Nephron progenitor cell (in vitro differentiated cells): ENCODE data around the gene MGAT5B.

ENCODE experiments used
- DNase-seq: peaks from one replicate; pipeline ENCODE4 v3.0.0; 2021
- H3K27ac Mint-ChIP-seq: 2 replicates; pipeline ENCODE4 v1.8.0; 2021; ENCODE audit warnings: mild to moderate bottlenecking, moderate library complexity, mixed read lengths
- H3K27me3 Mint-ChIP-seq: 2 replicates; pipeline ENCODE4 v1.8.0; 2021; ENCODE audit warnings: mild to moderate bottlenecking, low read depth, mixed read lengths; ENCODE audit not compliant: poor library complexity
- H3K36me3 Mint-ChIP-seq: 2 replicates; pipeline ENCODE4 v1.8.0; 2021; ENCODE audit warnings: low read depth, mixed read lengths
- H3K4me1 Mint-ChIP-seq: 2 replicates; pipeline ENCODE4 v1.8.0; 2021; ENCODE audit warnings: mixed read lengths
- H3K4me3 Mint-ChIP-seq: 2 replicates; pipeline ENCODE4 v1.8.0; 2021; ENCODE audit warnings: mild to moderate bottlenecking, moderate library complexity, mixed read lengths
- H3K9me3 Mint-ChIP-seq: 2 replicates; pipeline ENCODE4 v1.8.0; 2021; ENCODE audit warnings: mild to moderate bottlenecking, moderate library complexity, mixed read lengths
- TF ChIP-seq, protein P1 (sequence below): fragments of 200-600 bp; sonication (generic); IDR thresholded peaks from 2 replicates; pipeline ENCODE4 v1.5.0; 2021; ENCODE audit warnings: antibody characterized with exemption

Gene MGAT5B

DNA sequence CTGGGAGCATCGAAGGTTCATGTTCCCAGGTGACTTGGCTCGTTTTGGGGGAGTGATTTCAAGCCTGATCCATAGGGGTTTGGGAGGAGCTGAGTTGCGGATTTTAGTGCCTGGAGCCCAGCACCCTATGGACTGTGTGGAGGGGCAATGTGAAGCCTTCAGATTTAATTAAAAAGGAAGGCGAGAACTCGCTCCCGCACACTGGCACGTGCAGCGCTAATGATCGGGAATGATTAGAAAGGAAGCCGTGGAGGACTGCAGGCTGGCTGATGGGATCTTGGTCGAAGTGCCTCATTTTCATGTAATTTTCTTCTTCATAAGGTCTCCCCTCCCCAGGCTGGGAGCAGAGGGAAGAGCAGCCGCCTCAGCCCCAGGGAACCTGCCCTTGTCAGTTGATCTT lies 12.8 kb downstream of the MGAT5B start:
- TF ChIP-seq, protein P1, sequence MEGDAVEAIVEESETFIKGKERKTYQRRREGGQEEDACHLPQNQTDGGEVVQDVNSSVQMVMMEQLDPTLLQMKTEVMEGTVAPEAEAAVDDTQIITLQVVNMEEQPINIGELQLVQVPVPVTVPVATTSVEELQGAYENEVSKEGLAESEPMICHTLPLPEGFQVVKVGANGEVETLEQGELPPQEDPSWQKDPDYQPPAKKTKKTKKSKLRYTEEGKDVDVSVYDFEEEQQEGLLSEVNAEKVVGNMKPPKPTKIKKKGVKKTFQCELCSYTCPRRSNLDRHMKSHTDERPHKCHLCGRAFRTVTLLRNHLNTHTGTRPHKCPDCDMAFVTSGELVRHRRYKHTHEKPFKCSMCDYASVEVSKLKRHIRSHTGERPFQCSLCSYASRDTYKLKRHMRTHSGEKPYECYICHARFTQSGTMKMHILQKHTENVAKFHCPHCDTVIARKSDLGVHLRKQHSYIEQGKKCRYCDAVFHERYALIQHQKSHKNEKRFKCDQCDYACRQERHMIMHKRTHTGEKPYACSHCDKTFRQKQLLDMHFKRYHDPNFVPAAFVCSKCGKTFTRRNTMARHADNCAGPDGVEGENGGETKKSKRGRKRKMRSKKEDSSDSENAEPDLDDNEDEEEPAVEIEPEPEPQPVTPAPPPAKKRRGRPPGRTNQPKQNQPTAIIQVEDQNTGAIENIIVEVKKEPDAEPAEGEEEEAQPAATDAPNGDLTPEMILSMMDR = no peak
- H3K4me1 Mint-ChIP-seq = peaks cover 52% of the 10 kb centered on the region

DNA sequence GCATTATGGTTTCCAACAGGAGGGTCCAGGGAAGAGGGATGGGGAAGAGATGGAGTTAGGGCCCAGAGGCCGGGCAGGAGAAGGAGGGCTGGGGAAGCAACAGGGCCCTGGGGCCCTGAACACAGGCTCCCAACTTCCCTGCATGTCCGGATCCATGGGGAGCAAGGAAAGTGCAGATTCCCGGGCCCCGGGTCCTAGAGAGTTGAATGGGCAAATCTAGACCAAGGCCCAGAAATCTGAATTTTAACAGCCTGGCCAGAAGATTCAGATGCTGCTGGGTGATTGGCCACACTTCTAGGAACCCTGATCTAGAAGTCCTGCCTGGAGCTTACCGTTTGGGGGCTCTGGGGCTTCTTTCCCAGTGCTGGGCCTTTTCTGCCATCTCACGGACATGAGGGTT lies 13.2 kb downstream of the MGAT5B start:
- TF ChIP-seq, protein P1 = no peak
- DNase-seq = no peak
- H3K9me3 Mint-ChIP-seq = no peaks in the 10 kb centered on the region
- no peaks in the 10 kb centered on the region for H3K36me3 Mint-ChIP-seq
- H3K27ac Mint-ChIP-seq = no peak overlapping the region
- no peak overlapping the region for H3K4me3 Mint-ChIP-seq
- H3K4me1 Mint-ChIP-seq = peaks cover 56% of the 10 kb centered on the region
- peaks cover 40% of the 10 kb centered on the region for H3K27me3 Mint-ChIP-seq

More for the DNA sequence above, 12.8 kb downstream of the MGAT5B start:
- no peak for DNase-seq
- H3K9me3 Mint-ChIP-seq = no peaks in the 10 kb centered on the region
- H3K4me3 Mint-ChIP-seq = no peak overlapping the region
- H3K27me3 Mint-ChIP-seq = peaks cover 41% of the 10 kb centered on the region
- no peak overlapping the region for H3K27ac Mint-ChIP-seq
- no peaks in the 10 kb centered on the region for H3K36me3 Mint-ChIP-seq

DNA sequence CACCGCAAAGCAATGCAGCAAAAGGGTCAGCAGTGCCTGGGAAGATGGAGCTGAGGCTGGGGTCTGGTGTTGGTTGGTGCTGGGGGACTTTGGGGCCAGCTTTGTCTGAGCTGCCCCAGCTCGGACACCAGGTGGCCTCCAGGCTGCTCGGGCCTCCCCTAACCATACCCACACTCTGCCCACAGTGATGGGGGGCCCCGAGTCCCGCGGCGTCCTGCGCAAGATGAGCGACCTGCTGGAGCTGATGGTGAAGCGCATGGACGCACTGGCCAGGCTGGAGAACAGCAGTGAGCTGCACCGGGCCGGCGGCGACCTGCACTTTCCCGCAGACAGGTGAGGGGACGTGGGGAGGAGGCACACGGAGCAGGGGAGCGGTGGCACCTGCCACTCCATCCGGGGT lies 13.8 kb downstream of the MGAT5B start:
- H3K9me3 Mint-ChIP-seq = no peaks in the 10 kb centered on the region
- TF ChIP-seq, protein P1 = no peak
- H3K27ac Mint-ChIP-seq = no peak overlapping the region
- peaks cover 58% of the 10 kb centered on the region for H3K4me1 Mint-ChIP-seq
- no peak for DNase-seq
- H3K27me3 Mint-ChIP-seq = peaks cover 36% of the 10 kb centered on the region
- no peaks in the 10 kb centered on the region for H3K36me3 Mint-ChIP-seq
- H3K4me3 Mint-ChIP-seq = no peak overlapping the region

DNA sequence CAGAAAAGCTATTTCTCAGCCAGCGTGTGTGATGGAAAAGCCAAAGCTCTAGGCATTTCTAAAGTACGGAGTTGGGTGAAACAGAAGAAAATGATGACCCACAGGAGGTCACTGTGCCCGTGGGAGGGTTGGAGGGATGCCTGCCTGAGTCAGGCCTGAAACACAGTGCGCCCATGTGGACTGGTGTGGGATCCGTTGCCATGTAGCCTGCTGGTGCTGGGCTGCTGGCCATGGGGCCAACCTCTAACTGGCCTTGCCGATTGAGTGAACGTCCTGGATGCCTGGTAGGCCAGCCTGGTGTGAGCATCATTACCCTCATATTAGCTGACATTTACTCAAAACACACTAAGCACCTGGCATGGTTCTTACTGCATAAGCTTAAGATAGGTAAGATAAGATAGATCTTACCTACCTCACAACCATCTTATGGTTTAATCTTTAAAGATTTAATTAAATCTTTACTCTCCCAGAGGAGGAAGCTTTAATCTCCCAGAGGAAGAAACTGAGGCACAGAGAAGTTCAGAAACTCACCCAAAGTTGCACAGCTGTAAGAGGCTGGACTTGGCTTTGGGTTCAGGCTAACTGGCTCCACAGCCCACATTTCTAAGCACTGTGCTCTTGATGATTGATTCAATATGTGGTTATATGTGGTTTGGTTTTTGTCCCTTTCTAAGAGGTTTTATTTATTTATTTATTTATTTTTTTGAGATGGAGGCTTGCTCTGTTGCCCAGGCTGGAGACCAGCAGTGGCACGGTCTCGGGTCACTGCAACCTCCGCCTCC lies 15.7 kb downstream of the MGAT5B start:
- Mint-ChIP-seq H3K36me3 (no peaks in the 10 kb centered on the region), H3K4me1 (peaks cover 55% of the 10 kb centered on the region), H3K9me3 (no peaks in the 10 kb centered on the region), H3K27ac (no peak overlapping the region), H3K4me3 (no peak overlapping the region), H3K27me3 (peaks cover 24% of the 10 kb centered on the region)
- DNase-seq = no peak
- TF ChIP-seq, protein P1 = no peak

DNA sequence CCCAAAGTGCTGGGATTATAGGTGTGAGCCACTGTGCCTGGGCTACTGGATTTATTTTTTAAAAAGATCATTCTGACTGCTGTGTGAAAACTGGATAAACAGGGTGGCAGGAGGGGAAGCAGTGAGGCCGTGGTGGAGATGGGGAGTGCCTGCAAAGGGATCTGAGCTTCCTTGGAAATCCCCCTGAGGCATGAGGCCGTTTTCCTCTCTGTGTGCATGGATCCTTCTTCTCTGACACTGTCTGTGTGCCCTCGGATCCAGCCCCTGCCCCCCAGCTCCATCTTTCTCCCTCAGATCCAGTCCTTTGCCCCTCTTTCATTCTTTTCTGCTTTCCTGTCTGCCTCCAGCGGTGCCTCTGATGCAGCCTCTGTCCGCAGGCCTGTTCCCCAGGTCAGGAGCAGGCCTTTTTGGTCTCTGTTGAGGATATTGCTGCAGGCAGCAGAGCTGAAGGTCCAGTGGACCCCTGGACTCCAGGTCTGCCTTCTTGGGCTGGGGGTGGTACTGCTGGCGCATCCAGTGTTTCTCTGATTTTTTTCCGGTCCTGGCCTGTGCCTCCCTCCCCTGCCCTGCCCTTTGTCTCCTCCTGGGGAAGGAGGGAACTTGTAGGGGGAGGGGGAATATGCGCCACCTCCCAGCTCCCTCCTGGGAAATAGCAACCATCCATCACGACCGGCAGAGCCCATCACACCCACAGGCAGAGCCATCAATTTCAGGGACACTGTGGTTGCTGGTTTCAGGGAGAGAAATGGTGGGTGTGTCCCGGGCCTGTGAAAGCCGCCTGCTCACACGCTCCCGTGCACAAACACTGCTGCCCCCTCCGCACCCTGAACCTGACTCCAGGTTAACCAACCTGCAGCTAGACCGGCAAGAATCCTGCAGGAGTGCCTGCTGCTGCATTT lies 17.0 kb downstream of the MGAT5B start:
- Mint-ChIP-seq H3K9me3 (no peaks in the 10 kb centered on the region), H3K4me1 (peaks cover 47% of the 10 kb centered on the region), H3K4me3 (peak overlapping the region; percentile 47), H3K36me3 (no peaks in the 10 kb centered on the region), H3K27ac (peak overlapping the region; percentile 89), H3K27me3 (peaks cover 18% of the 10 kb centered on the region)
- TF ChIP-seq, protein P1 = no peak
- peak; percentile 64 for DNase-seq
